Measurements from ENCODE around the gene GPT2.

GPT2 gene

DNA sequence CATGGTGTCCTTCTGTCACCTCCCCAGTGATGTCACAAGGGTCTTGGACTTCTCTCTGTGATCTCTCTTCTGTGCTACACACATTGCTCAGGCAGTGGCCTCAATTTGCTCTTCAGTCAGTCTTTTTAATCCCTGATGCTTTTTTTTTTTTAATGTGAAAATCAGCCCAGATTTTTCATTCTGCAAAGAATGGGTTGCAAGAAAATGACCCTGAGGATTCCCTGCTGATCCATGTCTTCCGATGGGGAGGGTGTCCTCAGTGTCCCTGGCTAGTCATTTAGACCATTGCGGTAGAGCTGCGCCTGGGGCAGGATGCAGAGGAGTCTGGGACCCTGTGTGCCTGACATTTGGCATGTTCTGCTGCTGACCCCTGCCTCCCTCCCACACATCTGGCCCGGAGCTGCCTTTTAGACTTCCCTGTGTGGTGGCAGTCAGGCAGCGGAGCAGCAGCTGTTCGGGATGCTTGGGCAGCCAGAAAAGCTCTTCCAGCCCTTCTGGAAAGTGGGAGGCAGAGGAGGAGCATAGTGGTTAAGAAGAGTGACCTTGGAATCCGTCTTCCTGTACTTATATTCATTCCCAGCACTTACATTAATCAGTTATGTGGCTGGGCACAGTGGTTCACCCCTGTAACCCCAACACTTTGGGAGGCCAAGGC lies 12.3 kb downstream of the GPT2 start:
- DNase-seq (ENCODE audit: low read depth in 2 of 2), result no peak

DNA sequence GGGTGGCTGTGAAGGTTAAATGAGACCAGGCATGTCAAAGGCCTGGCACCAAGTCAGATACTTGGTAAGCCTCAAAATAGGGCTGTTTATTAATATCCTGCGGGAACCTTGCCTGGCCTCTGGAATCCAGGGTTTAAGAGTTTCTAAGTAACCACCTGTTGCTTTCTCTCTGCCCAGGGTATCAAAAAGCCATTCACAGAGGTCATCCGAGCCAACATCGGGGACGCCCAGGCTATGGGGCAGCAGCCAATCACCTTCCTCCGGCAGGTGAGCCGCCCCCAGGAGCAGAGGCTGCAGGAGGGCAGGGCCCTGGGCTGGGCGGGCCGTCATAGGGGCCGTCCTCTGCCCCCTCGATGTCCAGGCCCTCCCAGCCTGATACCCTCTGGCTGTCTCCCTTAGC lies 13.3 kb downstream of the GPT2 start:
- no peak for DNase-seq (ENCODE audit: low read depth in 2 of 2)

DNA sequence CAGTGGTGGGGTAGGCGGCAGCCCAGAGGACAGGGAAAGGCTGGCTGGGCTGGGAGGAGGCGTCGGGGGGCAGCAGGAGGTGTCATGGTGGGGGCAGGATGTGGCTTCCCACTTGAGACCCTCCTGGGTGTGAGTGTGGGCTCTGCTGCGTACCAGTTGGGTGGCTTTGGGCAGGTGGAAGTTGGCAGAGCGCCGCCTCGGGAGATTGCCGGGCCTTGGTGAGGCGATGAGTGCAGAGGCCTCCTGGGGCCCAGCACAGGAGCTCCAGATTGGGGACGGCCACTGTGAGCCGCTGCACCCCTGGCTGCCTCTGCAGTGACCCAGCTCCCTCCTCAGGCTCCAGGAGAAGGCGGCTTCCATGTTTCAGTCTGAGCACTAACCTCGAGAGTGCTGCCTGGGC lies 13.8 kb downstream of the GPT2 start:
- DNase-seq (ENCODE audit: low read depth in 2 of 2), result no peak

GRCh38 chr16:46899443-46900143 lies 15.4 kb downstream of the GPT2 start:
- no peak for DNase-seq (ENCODE audit: low read depth in 2 of 2)

DNA sequence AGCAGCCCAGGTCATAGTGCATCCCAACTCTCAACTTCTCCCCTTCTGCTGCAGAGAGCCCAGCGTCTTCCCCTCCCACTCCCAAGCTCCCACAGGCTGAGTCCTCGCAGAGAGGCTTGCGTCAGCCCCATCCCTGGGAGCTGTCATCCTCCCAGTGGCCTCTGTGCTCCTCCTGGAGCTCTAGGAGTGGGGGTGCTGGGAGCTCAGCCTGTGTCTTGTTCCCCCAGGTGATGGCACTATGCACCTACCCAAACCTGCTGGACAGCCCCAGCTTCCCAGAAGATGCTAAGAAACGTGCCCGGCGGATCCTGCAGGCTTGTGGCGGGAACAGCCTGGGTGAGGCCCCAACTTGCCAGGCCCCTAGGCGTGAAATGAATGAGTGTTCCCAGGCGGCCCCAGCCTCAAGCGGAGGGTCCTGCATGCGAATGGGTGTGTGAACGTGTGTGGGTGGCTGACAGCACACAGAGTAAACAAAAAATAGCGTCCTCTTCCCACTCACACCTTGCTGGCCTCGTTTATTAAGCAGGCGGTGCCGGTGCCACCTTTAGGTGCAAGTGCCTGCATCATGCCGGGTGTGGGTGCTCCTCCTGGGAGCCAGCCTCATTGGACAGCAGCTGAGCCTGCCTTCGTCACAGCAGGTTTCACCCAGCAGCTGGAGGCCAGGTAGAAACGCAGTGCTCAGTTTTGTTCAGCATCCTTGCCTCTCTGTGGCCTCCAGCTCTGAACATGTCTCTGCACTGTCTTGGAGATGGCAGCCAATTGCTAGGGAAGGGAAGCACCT lies 16.5 kb downstream of the GPT2 start:
- no peak for DNase-seq (ENCODE audit: low read depth in 2 of 2)

GRCh38 chr16:46901709-46902108 lies 17.5 kb downstream of the GPT2 start:
- DNase-seq (ENCODE audit: low read depth in 2 of 2), result no peak

DNA sequence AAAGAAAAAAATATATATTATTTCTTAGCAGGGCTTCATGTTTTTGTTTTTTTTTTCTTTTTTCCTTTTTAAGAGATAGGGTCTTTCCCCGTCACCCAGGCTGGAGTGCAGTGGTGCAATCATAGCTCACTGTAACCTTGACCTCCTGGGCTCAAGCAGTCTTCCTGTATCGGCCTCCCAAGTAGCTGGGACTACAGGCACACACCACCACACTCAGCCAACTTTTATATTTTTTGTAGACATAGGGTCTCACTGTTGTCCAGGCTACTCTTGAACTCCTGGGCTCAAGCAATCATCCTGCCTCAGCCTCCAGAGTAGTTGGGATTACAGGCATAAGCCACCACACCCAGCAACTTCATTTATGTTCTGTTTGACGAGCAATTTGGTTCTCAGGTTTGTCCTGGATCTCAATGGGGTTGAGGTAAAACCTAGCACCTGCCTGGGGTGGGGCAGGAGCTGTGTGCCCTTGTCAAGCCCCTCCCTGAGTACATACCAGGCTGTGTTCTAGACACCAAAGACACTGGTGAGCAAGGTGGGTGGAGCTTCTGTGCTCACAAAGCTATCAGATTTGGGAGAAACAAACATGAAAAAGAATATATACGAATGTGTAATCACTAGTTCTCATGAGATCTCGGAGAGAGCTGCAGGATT lies 19.2 kb downstream of the GPT2 start:
- no peak for DNase-seq (ENCODE audit: low read depth in 2 of 2)

- DNase-seq (ENCODE audit: low read depth in 2 of 2), result no peak
These were observed 20.3 kb downstream of the GPT2 start for GRCh38 chr16:46904471-46904870.

DNA sequence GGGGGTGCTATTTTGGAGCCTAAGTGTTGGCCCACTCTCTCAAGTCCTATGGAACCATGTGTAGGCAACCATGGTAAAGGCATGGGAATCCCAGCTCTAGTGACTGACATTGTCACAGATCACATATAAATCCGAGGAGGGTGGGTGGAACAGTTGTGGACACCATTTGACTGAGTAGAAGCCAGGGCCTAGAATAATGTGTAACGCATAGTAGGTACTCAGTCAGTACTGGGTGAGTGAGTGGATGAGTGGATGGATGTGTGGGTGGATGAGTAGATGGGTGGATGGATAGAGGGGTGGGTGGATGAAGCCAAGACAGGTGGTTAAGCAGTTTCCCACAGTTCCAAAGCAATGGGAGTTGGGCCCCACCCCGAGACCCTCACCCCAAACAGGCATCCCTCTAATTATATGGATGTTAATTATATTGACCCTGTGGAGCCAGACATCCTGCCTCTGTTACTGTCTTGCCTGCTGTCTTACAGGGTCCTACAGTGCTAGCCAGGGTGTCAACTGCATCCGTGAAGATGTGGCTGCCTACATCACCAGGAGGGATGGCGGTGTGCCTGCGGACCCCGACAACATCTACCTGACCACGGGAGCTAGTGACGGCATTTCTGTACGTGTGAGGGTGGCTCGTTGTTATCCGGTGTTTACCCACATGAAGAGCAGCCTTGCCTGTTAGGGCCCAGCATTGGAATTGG lies 22.3 kb downstream of the GPT2 start:
- DNase-seq (ENCODE audit: low read depth in 2 of 2), result no peak

GRCh38 chr16:46907061-46907774 lies 23.1 kb downstream of the GPT2 start:
- no peak for DNase-seq (ENCODE audit: low read depth in 2 of 2)

- DNase-seq (ENCODE audit: low read depth in 2 of 2), result peak; percentile 12 to 34
These were observed 24.6 kb downstream of the GPT2 start for GRCh38 chr16:46908540-46909372.

DNA sequence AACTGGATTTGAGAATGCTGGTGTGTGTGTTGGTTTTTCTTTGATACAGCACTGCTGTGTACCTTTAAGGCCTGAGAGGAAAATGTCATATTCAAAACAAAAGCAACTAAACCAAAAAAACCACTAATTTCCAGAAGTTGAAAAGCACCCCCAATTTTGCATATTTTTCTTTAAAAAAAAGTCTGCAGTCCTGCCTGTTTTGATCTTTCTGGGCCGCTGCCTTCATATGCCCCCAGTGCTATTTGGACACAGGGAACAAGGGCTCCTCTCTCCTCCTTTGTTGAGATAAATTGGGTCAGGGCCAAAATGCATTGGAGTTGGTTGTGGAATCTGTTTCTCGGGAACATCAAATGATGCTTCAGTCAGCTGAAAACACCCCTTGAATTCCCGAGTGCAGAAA lies 26.9 kb downstream of the GPT2 start:
- no peak for DNase-seq (ENCODE audit: low read depth in 2 of 2)

DNA sequence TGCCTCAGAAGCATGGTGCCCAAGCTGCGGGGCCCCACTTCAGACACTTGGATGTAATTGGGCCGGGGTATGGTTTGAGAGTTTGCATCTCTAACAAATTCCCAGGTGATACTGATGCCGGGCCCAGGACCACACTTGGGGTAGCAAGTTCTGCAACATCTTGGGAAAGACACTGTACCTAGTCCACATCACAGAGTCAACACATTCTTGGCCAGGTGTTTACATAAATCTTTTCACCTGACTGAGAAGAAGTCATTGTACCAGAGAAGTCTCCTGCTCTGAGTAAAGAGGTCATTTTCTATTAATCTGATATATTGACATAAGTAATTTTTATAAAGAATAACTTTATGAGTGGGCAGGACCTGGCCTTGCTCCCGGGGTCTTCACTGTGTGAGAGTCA lies 27.5 kb downstream of the GPT2 start:
- DNase-seq (ENCODE audit: low read depth in 2 of 2), result no peak

DNA sequence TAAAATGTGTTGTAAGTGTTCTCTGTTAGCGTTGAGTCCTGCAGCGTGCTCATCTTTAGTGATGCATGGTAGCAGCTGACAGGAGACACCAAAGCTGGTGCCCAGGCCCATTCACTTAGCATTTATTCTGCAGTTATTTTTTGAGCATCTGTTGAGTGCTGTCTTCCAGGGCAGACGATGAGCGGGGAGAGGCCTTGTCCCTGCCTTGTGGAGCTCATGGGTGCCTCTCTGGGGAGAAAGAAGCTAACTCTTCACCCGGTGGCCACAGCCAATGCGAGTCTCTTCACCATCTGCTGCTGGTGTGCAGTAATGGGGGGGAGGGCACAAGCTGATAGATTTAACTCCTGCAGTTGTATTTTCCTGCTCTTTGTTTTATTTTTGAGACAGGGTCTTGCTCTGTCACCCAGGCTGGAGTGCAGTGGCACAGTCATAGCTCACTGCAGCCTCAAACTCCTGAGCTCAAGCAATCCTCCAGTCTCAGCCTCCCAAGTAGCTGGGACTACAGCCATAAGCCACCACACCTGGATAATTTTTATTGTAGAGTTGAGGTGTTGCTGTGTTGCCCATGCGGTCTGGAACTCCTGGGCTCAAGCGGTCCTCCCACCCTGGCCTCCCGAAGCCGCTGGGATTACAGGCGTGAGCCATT lies 30.5 kb downstream of the GPT2 start:
- DNase-seq (ENCODE audit: low read depth in 2 of 2), result no peak

- DNase-seq (ENCODE audit: low read depth in 2 of 2), result no peak
These were observed 31.4 kb downstream of the GPT2 start for GRCh38 chr16:46915483-46916025.

GRCh38 chr16:46916980-46917379 lies 32.8 kb downstream of the GPT2 start:
- no peak for DNase-seq (ENCODE audit: low read depth in 2 of 2)

- no peak for DNase-seq (ENCODE audit: low read depth in 2 of 2)
These were observed 34.2 kb downstream of the GPT2 start for GRCh38 chr16:46918400-46918799.

GRCh38 chr16:46918905-46919792 lies 35.0 kb downstream of the GPT2 start:
- DNase-seq (ENCODE audit: low read depth in 2 of 2), result no peak
